B cell (primary cell): ENCODE measurements around the gene ERVH48-1. TPM values are rescaled to one million over a fixed set of nuclear protein-coding genes. Genes with fewer than 3 reads are reported as not detected.
"Not testable (repeated sequence)": the region's sequence is repeated elsewhere in the genome, so short reads cannot be mapped to it uniquely, and the experiment has no call there.

Experiments used
- ATAC-seq: fragments of 200-7000 bp; cut with Tn5 transposase; one replicate; pipeline ENCODE4 v1.10.0; 2021; ENCODE audit warnings: low read depth, mild to moderate bottlenecking, moderate number of reproducible peaks, moderate library complexity
- CTCF ChIA-PET: fragments of 350-600 bp; sonication (Branson Sonifier 250); formaldehyde crosslinking; loops from one replicate; lab custom pipeline; 2021; ENCODE audit warnings: antibody characterized with exemption, inconsistent platforms; lab: Charles Lee
- POLR2A ChIA-PET: fragments of 350-600 bp; sonication (Branson Sonifier 250); formaldehyde crosslinking; loops from one replicate; lab custom pipeline; 2021; ENCODE audit warnings: antibody characterized with exemption; lab: Charles Lee
- DNase-seq: peaks from one replicate; pipeline ENCODE4 v3.0.0; 2013
- H2AFZ ChIP-seq: 2 replicates; pipeline ENCODE4 v1.6.1; 2012; ENCODE audit warnings: mild to moderate bottlenecking, low read depth, low read length; ENCODE audit not compliant: insufficient read depth, poor library complexity, severe bottlenecking
- H3K27ac ChIP-seq, 2 donors: 1 replicate in 1 of 2; 2 replicates in 1 of 2; pipeline ENCODE4 v1.5.1; 2012 to 2013; ENCODE audit warnings: low read length in 2 of 2, mild to moderate bottlenecking in 2 of 2, moderate library complexity in 1 of 2
- H3K27me3 ChIP-seq, 4 experiments: fragments of 200-600 bp in 1 of 4; sonication (generic) in 1 of 4; replicated peaks in 1 of 4; 1 replicate in 2 of 4; 2 replicates in 2 of 4; pipeline versions ENCODE4 v1.6.1 to v1.7.0; 2013 to 2016; ENCODE audit warnings: low read length in 3 of 4, mild to moderate bottlenecking in 2 of 4, mixed read lengths in 1 of 4, moderate library complexity in 1 of 4; ENCODE audit not compliant: insufficient read depth in 4 of 4, control insufficient read depth in 3 of 4; ENCODE audit errors: control extremely low read depth in 1 of 4
- H3K36me3 ChIP-seq, 2 experiments: replicated peaks in 1 of 2; 1 replicate in 1 of 2; 2 replicates in 1 of 2; pipeline versions ENCODE4 v1.6.1 to v1.7.1; 2013; ENCODE audit warnings: low read length in 1 of 2; ENCODE audit not compliant: insufficient read depth in 2 of 2, control insufficient read depth in 1 of 2; ENCODE audit errors: control extremely low read depth in 1 of 2, extremely low read depth in 1 of 2
- H3K4me1 ChIP-seq, 2 donors: fragments of 200-600 bp in 1 of 2; sonication (generic) in 1 of 2; 1 replicate in 1 of 2; 2 replicates in 1 of 2; pipeline versions ENCODE4 v1.5.1 to v1.6.1; 2013 to 2017; ENCODE audit warnings: low read length in 2 of 2; ENCODE audit not compliant: control insufficient read depth in 2 of 2, insufficient read depth in 2 of 2
- H3K4me2 ChIP-seq: replicated peaks from 2 replicates; pipeline ENCODE3; 2012; ENCODE audit warnings: mild to moderate bottlenecking, low read depth, low read length; ENCODE audit not compliant: poor library complexity, severe bottlenecking
- H3K4me3 ChIP-seq, 5 experiments: fragments of 200-600 bp in 1 of 5; sonication (generic) in 1 of 5; 1 replicate in 3 of 5; 2 replicates in 2 of 5; pipeline versions ENCODE4 v1.5.1 to v1.7.0; 2011 to 2016; ENCODE audit warnings: low read length in 4 of 5, mild to moderate bottlenecking in 4 of 5, low read depth in 2 of 5, control low read depth in 1 of 5, moderate library complexity in 1 of 5; ENCODE audit not compliant: insufficient read depth in 1 of 5; ENCODE audit errors: control extremely low read depth in 1 of 5, extremely low read depth in 1 of 5
- H3K79me2 ChIP-seq: fragments of 200-600 bp; sonication (generic); one replicate; pipeline ENCODE4 v1.6.0; 2016; ENCODE audit warnings: low read length; ENCODE audit not compliant: control insufficient read depth, insufficient read depth
- H3K9ac ChIP-seq: fragments of 200-600 bp; sonication (generic); 2 replicates; pipeline ENCODE4 v1.6.1; 2017; ENCODE audit warnings: mild to moderate bottlenecking, low read length, moderate library complexity
- H3K9me3 ChIP-seq, 3 donors: one replicate each; pipeline versions ENCODE4 v1.6.1 to v1.7.1; 2013; ENCODE audit warnings: low read length in 2 of 3; ENCODE audit not compliant: control insufficient read depth in 2 of 3, insufficient read depth in 1 of 3; ENCODE audit errors: control extremely low read depth in 1 of 3
- H4K20me1 ChIP-seq: 2 replicates; pipeline ENCODE4 v1.6.0; 2012; ENCODE audit warnings: mild to moderate bottlenecking, low read length; ENCODE audit not compliant: insufficient read depth, control insufficient read depth, poor library complexity, severe bottlenecking
- H3K27ac Mint-ChIP-seq: one replicate; pipeline ENCODE4 v1.8.0; 2021; ENCODE audit warnings: mixed read lengths
- H3K27me3 Mint-ChIP-seq: one replicate; pipeline ENCODE4 v1.8.0; 2021; ENCODE audit warnings: mixed read lengths
- H3K4me1 Mint-ChIP-seq: one replicate; pipeline ENCODE4 v1.8.0; 2021; ENCODE audit warnings: mixed read lengths
- H3K4me3 Mint-ChIP-seq: one replicate; pipeline ENCODE4 v1.8.0; 2021; ENCODE audit warnings: mixed read lengths
- H3K9me3 Mint-ChIP-seq: one replicate; pipeline ENCODE4 v1.8.0; 2022; ENCODE audit warnings: mixed read lengths; ENCODE audit not compliant: insufficient read depth
- CTCF ChIP-seq: fragments of 200-600 bp; IDR thresholded peaks from one replicate; pipeline ENCODE4 v1.8.0; 2022; ENCODE audit warnings: antibody characterized with exemption, mild to moderate bottlenecking
- EZH2 ChIP-seq: IDR thresholded peaks from 2 replicates; pipeline ENCODE4 v1.6.1; 2012; ENCODE audit warnings: borderline replicate concordance, low read depth, mild to moderate bottlenecking, moderate library complexity, low read length; ENCODE audit not compliant: insufficient read depth, poor library complexity, severe bottlenecking
- WGBS: methylation state at CpG from one replicate; pipeline ENCODE4 v1.1.5; 2013; ENCODE audit warnings: missing lambda C conversion rate; ENCODE audit not compliant: insufficient coverage; 5-methylcytosine and 5-hydroxymethylcytosine counted together
- intact Hi-C: fragments of 100-400 bp; cut with micrococcal nuclease; formaldehyde crosslinking; loops from one replicate; pipeline ENCODE4 v1.10.0; 2022
- polyA plus RNA-seq: library from polyadenylated mRNA; depleted of rRNA; stranded (reverse); fragments of >200 nt; gene quantifications from 2 replicates; pipeline ENCODE4 v1.2.3, GENCODE V29; 2012
- total RNA-seq, 2 donors: library from RNA; stranded (reverse); fragments of 120-200 nt in 1 of 2; gene quantifications; 1 replicate in 1 of 2; 2 replicates in 1 of 2; pipeline versions ENCODE4 v1.2.3 to v1.2.4, GENCODE V29; 2013 to 2022

Gene ERVH48-1
- total and polyA plus RNA-seq, 2 donors (not counting 1 experiment from before 2014, with no cell fraction given) = not detected

- H3K27me3 ChIP-seq, CTCF ChIA-PET, H3K27ac ChIP-seq, H3K27me3 Mint-ChIP-seq, H3K4me3 Mint-ChIP-seq, H3K4me3 ChIP-seq, H3K4me1 ChIP-seq, H2AFZ ChIP-seq, H3K27ac Mint-ChIP-seq, DNase-seq, H3K79me2 ChIP-seq, ATAC-seq, H3K4me2 ChIP-seq, H3K4me1 Mint-ChIP-seq, intact Hi-C loops, H3K9ac ChIP-seq, H4K20me1 ChIP-seq, H3K9me3 ChIP-seq, H3K9me3 Mint-ChIP-seq: not testable (repeated sequence)
- POLR2A ChIA-PET = interaction anchor here (0.6 kb wide), 1 partner anchor 26 kb away, joined by 3 read pairs; no protein-coding TSS in a partner anchor
- H3K36me3 ChIP-seq = peaks cover 15 to 40% of the 10 kb centered on the region in 2 experiments
- 98% methylated on average over 9 of the region's 9 CpGs for WGBS
Measured at GRCh38 chr21:42908484-42908883, 16.9 kb downstream of the ERVH48-1 start.

GRCh38 chr21:42906233-42906632, 19.2 kb downstream of the ERVH48-1 start:
- intact Hi-C loops = no loop called here
- TF ChIP-seq CTCF = no peak
- TF ChIP-seq EZH2 = no peak
- DNase-seq = no peak
- Histone ChIP-seq H3K79me2 (peaks cover 8% of the 10 kb centered on the region), H3K9me3 (no peaks in the 10 kb centered on the region), H3K4me2 (no peak overlapping the region), H3K27ac (no peak overlapping the region), H2AFZ (no peak overlapping the region), H3K4me3 (no peak overlapping the region), H3K9ac (no peak overlapping the region), H3K36me3 (peaks cover 11 to 53% of the 10 kb centered on the region in 2 experiments), H4K20me1 (peaks cover 8% of the 10 kb centered on the region), H3K27me3 (no peaks in the 10 kb centered on the region), H3K4me1 (no peaks in the 10 kb centered on the region)
- ATAC-seq = no peak
- POLR2A ChIA-PET = no interaction called here
- no peak overlapping the region for H3K4me3 Mint-ChIP-seq
- no peak overlapping the region for H3K27ac Mint-ChIP-seq
- 99% methylated on average over 16 of the region's 16 CpGs for WGBS
- no peaks in the 10 kb centered on the region for H3K9me3 Mint-ChIP-seq
- no peaks in the 10 kb centered on the region for H3K4me1 Mint-ChIP-seq
- CTCF ChIA-PET = no interaction called here
- no peaks in the 10 kb centered on the region for H3K27me3 Mint-ChIP-seq
